DOHH2 (cell line): ENCODE measurements around the gene ABHD3.
"Not testable (repeated sequence)": the region's sequence is repeated elsewhere in the genome, so short reads cannot be mapped to it uniquely, and the experiment has no call there.

ENCODE experiments used
- H3F3A ChIP-seq: fragments of 200-600 bp; sonication (generic), shearing (Covaris generic); 2 replicates; pipeline ENCODE4 v1.6.0; 2016; ENCODE audit warnings: antibody characterized with exemption, mild to moderate bottlenecking; ENCODE audit not compliant: control insufficient read depth, insufficient read depth
- H3K27ac ChIP-seq: fragments of 200-600 bp; sonication (generic); 2 replicates; pipeline ENCODE4 v1.5.1; 2014; ENCODE audit warnings: low read depth, mild to moderate bottlenecking, low read length, moderate library complexity
- H3K27me3 ChIP-seq: fragments of 200-600 bp; sonication (generic); 2 replicates; pipeline ENCODE4 v1.6.1; 2014; ENCODE audit warnings: mild to moderate bottlenecking, low read length, mixed read lengths; ENCODE audit not compliant: control insufficient read depth
- H3K36me3 ChIP-seq: fragments of 200-600 bp; sonication (generic); 2 replicates; pipeline ENCODE4 v1.6.1; 2014; ENCODE audit warnings: mild to moderate bottlenecking, low read length, moderate library complexity, mixed read lengths; ENCODE audit not compliant: control insufficient read depth
- H3K4me1 ChIP-seq: fragments of 200-600 bp; sonication (generic); 2 replicates; pipeline ENCODE4 v1.6.1; 2014; ENCODE audit warnings: mild to moderate bottlenecking, low read length, mixed read lengths; ENCODE audit not compliant: control insufficient read depth
- H3K4me2 ChIP-seq: fragments of 200-600 bp; sonication (generic); 2 replicates; pipeline ENCODE4 v1.6.0; 2014; ENCODE audit warnings: mild to moderate bottlenecking, low read length, moderate library complexity
- H3K4me3 ChIP-seq: fragments of 200-600 bp; sonication (generic); 2 replicates; pipeline ENCODE4 v1.5.1; 2014; ENCODE audit warnings: mild to moderate bottlenecking, low read length, mixed read lengths
- H3K79me2 ChIP-seq: fragments of 200-600 bp; sonication (generic); 2 replicates; pipeline ENCODE4 v1.6.1; 2014; ENCODE audit warnings: mild to moderate bottlenecking, low read length, mixed read lengths; ENCODE audit not compliant: control insufficient read depth
- H3K9me2 ChIP-seq: fragments of 200-600 bp; sonication (generic); replicated peaks from 2 replicates; pipeline ENCODE4 v1.6.1; 2014; ENCODE audit warnings: mild to moderate bottlenecking, low read length, mixed read lengths; ENCODE audit not compliant: control insufficient read depth
- H3K9me3 ChIP-seq: fragments of 200-600 bp; sonication (generic); 2 replicates; pipeline ENCODE4 v1.6.1; 2014; ENCODE audit warnings: antibody characterized with exemption, low read length, mixed read lengths; ENCODE audit not compliant: control insufficient read depth, insufficient read depth
- H4K20me1 ChIP-seq: fragments of 200-600 bp; sonication (generic); 2 replicates; pipeline ENCODE4 v1.6.0; 2014; ENCODE audit warnings: low read depth, mild to moderate bottlenecking, antibody characterized with exemption, low read length, moderate library complexity; ENCODE audit not compliant: control insufficient read depth, insufficient read depth
- EZH2phosphoT487 ChIP-seq: fragments of 200-600 bp; sonication (generic); IDR thresholded peaks from 2 replicates; pipeline ENCODE4 v1.6.1; 2017; ENCODE audit warnings: borderline replicate concordance, mild to moderate bottlenecking, antibody characterized with exemption, low read length, moderate library complexity, mixed read lengths
- TF ChIP-seq, protein P1 (sequence below): fragments of 200-600 bp; sonication (generic); IDR thresholded peaks from one replicate; pipeline ENCODE4 v1.5.1; 2014; ENCODE audit warnings: antibody characterized with exemption, mild to moderate bottlenecking, low read depth, low read length; ENCODE audit not compliant: poor library complexity, severe bottlenecking

The ABHD3 gene

DNA sequence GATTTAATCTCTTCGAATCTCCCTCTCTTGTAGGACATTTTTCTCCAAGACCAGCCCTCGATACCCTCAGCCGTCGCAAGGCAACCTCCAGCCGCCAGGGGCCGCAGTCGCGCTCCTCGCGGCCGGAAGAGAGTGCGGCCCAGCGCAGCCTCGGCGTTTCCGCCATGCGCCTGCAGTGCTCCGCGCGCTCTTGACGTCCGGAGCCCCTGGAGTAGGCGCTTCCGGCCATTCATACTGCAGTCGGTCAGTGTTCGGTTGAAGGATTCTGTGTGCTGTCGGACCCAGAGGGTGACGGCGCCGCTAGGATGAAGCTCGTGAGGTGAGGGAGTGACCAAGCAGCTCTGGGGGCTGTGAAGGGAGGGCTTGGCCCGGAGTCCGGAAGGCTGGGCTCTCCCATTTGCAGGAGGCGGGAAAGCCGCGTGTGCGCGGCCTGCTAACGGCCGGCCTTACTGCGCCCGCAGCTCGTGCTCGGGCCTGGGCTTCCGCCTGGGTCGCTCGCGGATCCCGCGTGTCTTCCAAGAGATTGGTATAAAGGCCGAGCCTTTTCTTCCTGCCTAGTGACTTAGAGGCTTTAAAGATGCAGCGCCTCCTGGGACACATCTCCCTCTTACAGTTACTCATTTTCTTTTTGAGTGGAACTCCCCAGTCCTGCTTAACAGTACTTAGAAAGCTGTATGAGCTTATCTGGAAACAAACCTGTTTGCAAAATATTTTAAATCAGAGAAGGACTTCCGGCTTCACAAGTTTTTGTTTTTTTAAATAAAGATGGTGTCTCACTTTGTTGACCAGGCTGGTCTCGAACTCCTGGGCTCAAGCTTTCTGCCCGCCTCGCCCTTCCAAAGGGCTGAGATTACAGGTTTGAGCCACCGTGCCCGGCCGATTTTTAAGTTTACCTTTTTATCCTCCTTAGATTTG, 92.2 kb downstream of the ABHD3 start, which contains the start of gene SNRPD1:
TSS of gene SNRPD1 (plus strand) at position 190 of the 915 bp plus-strand sequence. CDS start at position 306, 116 bp downstream.
- Histone ChIP-seq H3K4me3 (peak within 1 kb of the TSS; percentile 91), H3K9me2 (no peaks in the 10 kb centered on the region), H3K27ac (peak within 1 kb of the TSS; percentile 84), H3K4me1 (peaks cover 34% of the 10 kb centered on the region), H3F3A (no peaks in the 10 kb centered on the region), H4K20me1 (peaks cover 22% of the 10 kb centered on the region), H3K9me3 (no peaks in the 10 kb centered on the region), H3K4me2 (peak within 1 kb of the TSS; percentile 94), H3K27me3 (no peaks in the 10 kb centered on the region), H3K79me2 (peaks cover 53% of the 10 kb centered on the region), H3K36me3 (peaks cover 50% of the 10 kb centered on the region)
- TF ChIP-seq EZH2phosphoT487: no peak
- TF ChIP-seq, protein P1, sequence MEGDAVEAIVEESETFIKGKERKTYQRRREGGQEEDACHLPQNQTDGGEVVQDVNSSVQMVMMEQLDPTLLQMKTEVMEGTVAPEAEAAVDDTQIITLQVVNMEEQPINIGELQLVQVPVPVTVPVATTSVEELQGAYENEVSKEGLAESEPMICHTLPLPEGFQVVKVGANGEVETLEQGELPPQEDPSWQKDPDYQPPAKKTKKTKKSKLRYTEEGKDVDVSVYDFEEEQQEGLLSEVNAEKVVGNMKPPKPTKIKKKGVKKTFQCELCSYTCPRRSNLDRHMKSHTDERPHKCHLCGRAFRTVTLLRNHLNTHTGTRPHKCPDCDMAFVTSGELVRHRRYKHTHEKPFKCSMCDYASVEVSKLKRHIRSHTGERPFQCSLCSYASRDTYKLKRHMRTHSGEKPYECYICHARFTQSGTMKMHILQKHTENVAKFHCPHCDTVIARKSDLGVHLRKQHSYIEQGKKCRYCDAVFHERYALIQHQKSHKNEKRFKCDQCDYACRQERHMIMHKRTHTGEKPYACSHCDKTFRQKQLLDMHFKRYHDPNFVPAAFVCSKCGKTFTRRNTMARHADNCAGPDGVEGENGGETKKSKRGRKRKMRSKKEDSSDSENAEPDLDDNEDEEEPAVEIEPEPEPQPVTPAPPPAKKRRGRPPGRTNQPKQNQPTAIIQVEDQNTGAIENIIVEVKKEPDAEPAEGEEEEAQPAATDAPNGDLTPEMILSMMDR: peak; percentile 85

DNA sequence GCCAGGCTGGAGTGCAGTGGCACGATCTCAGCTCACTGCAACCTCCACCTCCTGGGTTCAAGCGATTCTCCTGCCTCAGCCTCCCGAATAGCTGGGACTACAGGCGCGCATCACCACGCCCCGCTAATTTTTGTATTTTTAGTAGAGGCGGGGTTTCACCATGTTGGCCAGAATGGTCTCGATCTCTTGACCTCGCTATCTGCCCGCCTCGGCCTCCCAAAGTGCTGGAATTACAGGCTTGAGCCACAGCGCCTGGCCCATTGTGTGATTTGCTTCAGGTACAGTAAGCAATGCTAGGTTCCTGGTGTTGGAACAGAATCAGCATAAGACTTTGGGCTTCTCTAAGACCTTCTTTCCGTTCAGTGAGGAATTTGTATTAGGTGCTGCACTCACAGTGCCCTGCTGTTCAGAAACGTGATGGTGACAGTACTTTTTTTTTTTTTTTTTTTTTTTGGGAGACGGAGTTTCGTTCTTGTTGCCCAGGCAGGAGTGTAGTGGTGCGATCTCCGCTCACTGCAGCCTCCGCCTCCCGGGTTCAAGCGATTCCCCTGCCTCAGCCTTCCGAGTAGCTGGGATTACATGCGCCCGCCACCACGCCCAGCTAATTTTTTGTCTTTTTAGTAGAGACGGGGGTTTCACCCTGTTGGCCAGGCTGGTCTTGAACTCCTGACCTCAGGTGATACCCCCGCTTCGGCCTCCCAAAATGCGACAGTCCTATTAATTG, 93.0 kb downstream of the ABHD3 start:
- not testable (repeated sequence) for H3K27me3 ChIP-seq, H3F3A ChIP-seq, H3K27ac ChIP-seq, H3K9me2 ChIP-seq, H3K9me3 ChIP-seq
- H3K4me1 ChIP-seq: peaks cover 27% of the 10 kb centered on the region
- H3K79me2 ChIP-seq: peaks cover 45% of the 10 kb centered on the region
- H4K20me1 ChIP-seq: peaks cover 18% of the 10 kb centered on the region
- H3K36me3 ChIP-seq: peaks cover 42% of the 10 kb centered on the region
- peak overlapping the region; percentile 91 for H3K4me3 ChIP-seq
- peak overlapping the region; percentile 94 for H3K4me2 ChIP-seq

DNA sequence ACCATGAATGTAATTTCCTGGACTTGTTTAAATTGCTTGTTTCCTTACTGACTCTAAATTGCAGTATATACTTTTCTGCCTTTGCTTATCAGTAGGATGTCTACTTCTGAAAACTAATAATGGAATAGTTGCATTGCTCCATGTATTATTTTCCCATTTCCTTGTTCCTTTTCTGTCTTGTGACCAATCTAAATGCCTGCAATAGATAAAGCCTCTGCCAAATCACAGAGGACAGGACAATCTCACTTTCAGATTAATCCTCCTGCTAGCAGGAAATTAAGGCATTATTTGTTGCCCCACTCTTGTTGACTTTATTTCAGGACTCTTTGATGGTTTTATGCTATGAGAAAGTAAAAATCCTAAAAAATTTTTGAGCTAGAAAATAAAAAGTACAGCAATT, 99.4 kb downstream of the ABHD3 start:
- Histone ChIP-seq H3K27me3 (no peaks in the 10 kb centered on the region), H3F3A (peaks cover 11% of the 10 kb centered on the region; the same call in 1 of the 2 replicates), H3K36me3 (peaks cover 2% of the 10 kb centered on the region; the same call in 1 of the 2 replicates), H3K27ac (no peak overlapping the region), H3K79me2 (peaks cover 2% of the 10 kb centered on the region), H3K9me2 (no peaks in the 10 kb centered on the region), H3K4me3 (no peak overlapping the region), H4K20me1 (no peaks in the 10 kb centered on the region), H3K4me2 (no peak overlapping the region), H3K9me3 (no peaks in the 10 kb centered on the region), H3K4me1 (peaks cover 20% of the 10 kb centered on the region)
- TF ChIP-seq, protein P1: no peak
- no peak for TF ChIP-seq EZH2phosphoT487
